GM12878 (cell line): ENCODE measurements around the gene ENAH. TPM values are rescaled to one million over a fixed set of nuclear protein-coding genes. Genes with fewer than 3 reads are reported as not detected.

Experiments used
- ATAC-seq: fragments of 200-7000 bp; cut with Tn5 transposase; 3 replicates; pipeline ENCODE4 v1.9.1; 2020; ENCODE audit warnings: mild to moderate bottlenecking, moderate library complexity
- BruUV-seq: library from RNA; stranded (reverse); fragments of 400-500 nt; replicated peaks from 2 replicates; lab custom pipeline; 2021; lab: Mats Ljungman, UMichigan
- CTCF ChIA-PET: fragments of 300-600 bp; sonication (Branson Sonifier 250); formaldehyde crosslinking; extraction: SDS; loops from one replicate; lab custom pipeline; 2021; ENCODE audit warnings: inconsistent platforms; lab: Yijun Ruan, JAX
- POLR2A ChIA-PET: fragments of 350-600 bp; formaldehyde crosslinking; extraction: SDS; loops from one replicate; lab custom pipeline; 2021; ENCODE audit warnings: inconsistent platforms; lab: Charles Lee
- RAD21 ChIA-PET: fragments of 300-600 bp; sonication (Branson Sonifier 250); formaldehyde crosslinking; loops from one replicate; lab custom pipeline; 2023; ENCODE audit warnings: antibody characterized with exemption; ENCODE audit not compliant: unreplicated experiment; lab: Charles Lee
- SMC1A ChIA-PET: fragments of 300-600 bp; sonication (Branson Sonifier 250); formaldehyde crosslinking; loops from one replicate; lab custom pipeline; 2023; ENCODE audit not compliant: unreplicated experiment, uncharacterized antibody; lab: Charles Lee
- DNase-seq: peaks from one replicate; pipeline ENCODE4 v3.0.0-alpha.2; 2011; ENCODE audit warnings: low read depth, low spot score
- FAIRE-seq: peaks from 3 replicates; lab custom pipeline; 2011; peaks lifted over from hg19 to GRCh38; lab: Jason Lieb, UNC
- H2AFZ ChIP-seq: 2 replicates; pipeline ENCODE4 v1.6.0; 2011; ENCODE audit warnings: low read depth, low read length, control low read depth; ENCODE audit not compliant: control insufficient read depth
- H3K27ac ChIP-seq: 2 replicates; pipeline ENCODE4 v1.5.1; 2011; ENCODE audit warnings: control low read depth; ENCODE audit not compliant: control insufficient read depth, insufficient read depth
- H3K27me3 ChIP-seq, 2 experiments: replicated peaks in 1 of 2; 2 replicates each; pipeline versions ENCODE4 v1.6.0 to v1.6.1; 2011; ENCODE audit warnings: low read length in 1 of 2; ENCODE audit not compliant: control insufficient read depth in 2 of 2, insufficient read depth in 2 of 2
- H3K36me3 ChIP-seq, 2 experiments: 2 replicates each; pipeline ENCODE4 v1.5.1; 2011; ENCODE audit warnings: low read length in 1 of 2; ENCODE audit not compliant: control insufficient read depth in 2 of 2, insufficient read depth in 2 of 2
- H3K4me1 ChIP-seq: 2 replicates; pipeline ENCODE4 v1.6.1; 2011; ENCODE audit warnings: mild to moderate bottlenecking, low read length, moderate library complexity, mixed read lengths; ENCODE audit not compliant: control insufficient read depth, insufficient read depth
- H3K4me2 ChIP-seq: 2 replicates; pipeline ENCODE4 v1.6.0; 2011; ENCODE audit warnings: control low read depth; ENCODE audit not compliant: control insufficient read depth, insufficient read depth
- H3K4me3 ChIP-seq: fragments of 200-600 bp; sonication (generic); 2 replicates; pipeline ENCODE4 v1.5.1; 2016
- H3K79me2 ChIP-seq: 2 replicates; pipeline ENCODE4 v1.6.0; 2011; ENCODE audit warnings: low read length; ENCODE audit not compliant: control insufficient read depth, insufficient read depth
- H3K9ac ChIP-seq: 2 replicates; pipeline ENCODE4 v1.8.0; 2011; ENCODE audit warnings: low read length, control low read depth, mixed read lengths; ENCODE audit not compliant: control insufficient read depth, insufficient read depth
- H3K9me3 ChIP-seq: replicated peaks from 3 replicates; pipeline ENCODE4 v1.5.1; 2011; ENCODE audit warnings: mild to moderate bottlenecking, low read length; ENCODE audit not compliant: control insufficient read depth, insufficient read depth
- H4K20me1 ChIP-seq: 2 replicates; pipeline ENCODE4 v1.6.0; 2011; ENCODE audit not compliant: control insufficient read depth, insufficient read depth
- DPF2 ChIP-seq: fragments of 450-650 bp; IDR thresholded peaks from 2 replicates; pipeline ENCODE4 v1.6.1; 2017; ENCODE audit warnings: mild to moderate bottlenecking
- IKZF2 ChIP-seq, 2 experiments: fragments of 450-650 bp; IDR thresholded peaks; 2 replicates each; pipeline ENCODE4 v1.6.1; 2017; ENCODE audit warnings: mild to moderate bottlenecking in 2 of 2, moderate library complexity in 2 of 2
- KAT2A ChIP-seq: conservative IDR thresholded peaks from 2 replicates; pipeline ENCODE4 v1.6.1; 2011; ENCODE audit warnings: low read depth, low read length; ENCODE audit not compliant: control insufficient read depth
- NBN ChIP-seq: fragments of 450-650 bp; IDR thresholded peaks from 2 replicates; pipeline ENCODE4 v1.6.1; 2016
- NR2C1 ChIP-seq: fragments of 450-650 bp; IDR thresholded peaks from 2 replicates; pipeline ENCODE4 v1.6.1; 2017; ENCODE audit warnings: antibody characterized with exemption, mild to moderate bottlenecking, moderate library complexity
- RAD51 ChIP-seq: fragments of 450-650 bp; IDR thresholded peaks from 2 replicates; pipeline ENCODE4 v1.6.1; 2016; ENCODE audit warnings: moderate library complexity, mild to moderate bottlenecking, inconsistent platforms
- SIN3A ChIP-seq: IDR thresholded peaks from 2 replicates; pipeline ENCODE4 v1.6.1; 2012; ENCODE audit warnings: low read depth, low read length, improper control_type of control experiment
- SMAD1 ChIP-seq: fragments of 450-650 bp; IDR thresholded peaks from 2 replicates; pipeline ENCODE4 v1.6.1; 2018; ENCODE audit warnings: mild to moderate bottlenecking, low read depth; ENCODE audit not compliant: partially characterized antibody
- SMC3 ChIP-seq: IDR thresholded peaks from 2 replicates; pipeline ENCODE4 v1.6.1; 2011; ENCODE audit warnings: low read length, improper control_type of control experiment, borderline replicate concordance
- SRF ChIP-seq, 2 experiments: IDR thresholded peaks; 2 replicates each; pipeline ENCODE4 v1.6.1; 2011; ENCODE audit warnings: low read depth in 2 of 2, low read length in 2 of 2, mild to moderate bottlenecking in 1 of 2, moderate library complexity in 1 of 2
- WGBS: methylation state at CpG from one replicate; pipeline ENCODE4 v1.1.6; 2016; ENCODE audit warnings: low lambda C conversion rate; ENCODE audit not compliant: insufficient replicate concordance, insufficient coverage; ENCODE audit errors: missing lambda C conversion rate; 5-methylcytosine and 5-hydroxymethylcytosine counted together
- in situ Hi-C: fragments of 300-500 bp; cut with MboI; formaldehyde crosslinking; loops from 9 replicates; pipeline ENCODE4 v1.14.3; 2018; ENCODE audit warnings: mixed read lengths
- intact Hi-C: fragments of 100-400 bp; cut with micrococcal nuclease; formaldehyde crosslinking; loops from one replicate; pipeline ENCODE4 v1.14.2; 2022; ENCODE audit not compliant: unreplicated experiment
- polyA plus RNA-seq, 11 experiments: library from polyadenylated mRNA; depleted of rRNA in 4 of 11; unstranded in 6 of 11; stranded (reverse) in 5 of 11; fragments of >200 nt; fragmentation: Nextera tagmentation in 4 of 11; fragmentation: Illumina TruSeq in 1 of 11; extraction: Ambion mirVana in 4 of 11; extraction: Trizol in 1 of 11; gene quantifications; 1 replicate in 1 of 11; 2 replicates in 10 of 11; pipeline versions ENCODE4 v1.2.1 to v1.2.3, GENCODE V29; 2011 to 2016; ENCODE audit warnings: inconsistent platforms in 2 of 11, missing spikeins in 2 of 11, low read depth in 1 of 11
- total RNA-seq, 4 experiments: library from RNA; depleted of rRNA in 3 of 4; stranded (reverse); fragments of >200 nt in 3 of 4; fragmentation: Illumina TruSeq in 1 of 4; extraction: Trizol in 1 of 4; gene quantifications; 2 replicates each; pipeline versions ENCODE4 v1.2.1 to v1.2.3, GENCODE V29; 2013 to 2021
- TF ChIP-seq, protein P1 (sequence below): fragments of 450-650 bp; IDR thresholded peaks from 2 replicates; pipeline ENCODE4 v1.6.1; 2014; ENCODE audit warnings: mild to moderate bottlenecking
- TF ChIP-seq, protein P2 (sequence below): IDR thresholded peaks from 2 replicates; pipeline ENCODE4 v1.6.1; 2011; ENCODE audit warnings: borderline replicate concordance, low read depth, mild to moderate bottlenecking, moderate library complexity, mixed read lengths, low read length; ENCODE audit not compliant: insufficient read depth; ENCODE audit errors: extremely low read length
- TF ChIP-seq, protein P3 (sequence below): fragments of 450-650 bp; IDR thresholded peaks from 2 replicates; pipeline ENCODE4 v1.6.1; 2016; ENCODE audit warnings: mild to moderate bottlenecking, moderate library complexity, borderline replicate concordance

ENAH gene
- total and polyA plus RNA-seq, 10 of the 15 experiments (the other 5 are each of a cell fraction or from before 2014, with no cell fraction given), result under 0.01 to 0.62 (median 0.06) TPM; not detected in 5

DNA sequence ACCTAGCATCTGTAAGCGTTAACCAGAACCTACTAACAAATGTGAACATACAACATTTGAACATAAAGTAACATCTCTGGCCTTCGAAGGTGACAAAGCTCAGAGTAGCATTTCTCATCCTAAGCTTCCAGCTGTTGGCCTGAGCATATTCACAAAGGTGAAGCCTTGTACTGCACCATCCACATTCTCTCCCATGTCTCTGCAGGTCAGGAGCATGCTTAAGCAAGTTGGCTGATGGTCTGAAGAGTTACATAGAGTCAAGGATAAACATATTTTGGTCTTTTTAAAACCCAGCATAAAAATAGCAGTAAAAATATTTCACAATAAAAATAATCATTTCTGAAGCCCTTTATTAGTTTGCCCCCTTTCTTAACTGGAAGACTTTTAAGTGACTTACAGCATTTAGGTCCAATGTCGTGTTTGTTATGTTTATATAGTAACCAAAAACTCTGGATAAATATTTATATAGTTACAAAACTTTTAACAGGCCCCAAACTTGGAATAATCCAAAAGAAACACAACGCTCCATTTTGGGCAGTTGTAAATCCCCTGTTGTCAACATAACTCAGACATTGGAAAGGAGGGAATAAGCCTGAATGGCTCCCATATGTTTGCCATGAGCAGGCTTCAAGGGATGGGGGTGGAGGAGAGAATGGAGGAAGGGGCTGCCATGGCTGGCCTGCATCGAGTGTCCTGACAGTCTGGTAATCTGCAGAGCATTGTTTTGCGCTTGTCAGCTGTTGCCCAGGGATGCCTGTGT, 42.8 kb upstream of the ENAH start:
- WGBS, result 24% methylated on average over 6 of the region's 6 CpGs
- H3K36me3 ChIP-seq, result no peaks in the 10 kb centered on the region
- intact Hi-C loops (no loop called here), in situ Hi-C loops (no loop called here)
- CTCF ChIA-PET, result no interaction called here
- H4K20me1 ChIP-seq, result no peaks in the 10 kb centered on the region
- no peak overlapping the region for H3K27ac ChIP-seq
- H3K4me2 ChIP-seq, result no peak overlapping the region
- RAD21 ChIA-PET, result no interaction called here
- TF ChIP-seq RAD51, result no peak
- no peak for TF ChIP-seq NBN
- no peak for TF ChIP-seq DPF2
- TF ChIP-seq, protein P1, sequence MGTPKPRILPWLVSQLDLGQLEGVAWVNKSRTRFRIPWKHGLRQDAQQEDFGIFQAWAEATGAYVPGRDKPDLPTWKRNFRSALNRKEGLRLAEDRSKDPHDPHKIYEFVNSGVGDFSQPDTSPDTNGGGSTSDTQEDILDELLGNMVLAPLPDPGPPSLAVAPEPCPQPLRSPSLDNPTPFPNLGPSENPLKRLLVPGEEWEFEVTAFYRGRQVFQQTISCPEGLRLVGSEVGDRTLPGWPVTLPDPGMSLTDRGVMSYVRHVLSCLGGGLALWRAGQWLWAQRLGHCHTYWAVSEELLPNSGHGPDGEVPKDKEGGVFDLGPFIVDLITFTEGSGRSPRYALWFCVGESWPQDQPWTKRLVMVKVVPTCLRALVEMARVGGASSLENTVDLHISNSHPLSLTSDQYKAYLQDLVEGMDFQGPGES, result no peak
- TF ChIP-seq IKZF2 (IDR thresholded peaks at IDR 0.05), result no peak
- TF ChIP-seq SRF (IDR thresholded peaks at IDR 0.05; ENCODE audit: low read depth in 2 of 2, low read length in 2 of 2), result no peak
- no peak for TF ChIP-seq SIN3A
- no peak for TF ChIP-seq SMAD1
- TF ChIP-seq, protein P2, sequence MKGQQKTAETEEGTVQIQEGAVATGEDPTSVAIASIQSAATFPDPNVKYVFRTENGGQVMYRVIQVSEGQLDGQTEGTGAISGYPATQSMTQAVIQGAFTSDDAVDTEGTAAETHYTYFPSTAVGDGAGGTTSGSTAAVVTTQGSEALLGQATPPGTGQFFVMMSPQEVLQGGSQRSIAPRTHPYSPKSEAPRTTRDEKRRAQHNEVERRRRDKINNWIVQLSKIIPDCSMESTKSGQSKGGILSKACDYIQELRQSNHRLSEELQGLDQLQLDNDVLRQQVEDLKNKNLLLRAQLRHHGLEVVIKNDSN, result no peak
- TF ChIP-seq SMC3, result no peak
- TF ChIP-seq, protein P3, sequence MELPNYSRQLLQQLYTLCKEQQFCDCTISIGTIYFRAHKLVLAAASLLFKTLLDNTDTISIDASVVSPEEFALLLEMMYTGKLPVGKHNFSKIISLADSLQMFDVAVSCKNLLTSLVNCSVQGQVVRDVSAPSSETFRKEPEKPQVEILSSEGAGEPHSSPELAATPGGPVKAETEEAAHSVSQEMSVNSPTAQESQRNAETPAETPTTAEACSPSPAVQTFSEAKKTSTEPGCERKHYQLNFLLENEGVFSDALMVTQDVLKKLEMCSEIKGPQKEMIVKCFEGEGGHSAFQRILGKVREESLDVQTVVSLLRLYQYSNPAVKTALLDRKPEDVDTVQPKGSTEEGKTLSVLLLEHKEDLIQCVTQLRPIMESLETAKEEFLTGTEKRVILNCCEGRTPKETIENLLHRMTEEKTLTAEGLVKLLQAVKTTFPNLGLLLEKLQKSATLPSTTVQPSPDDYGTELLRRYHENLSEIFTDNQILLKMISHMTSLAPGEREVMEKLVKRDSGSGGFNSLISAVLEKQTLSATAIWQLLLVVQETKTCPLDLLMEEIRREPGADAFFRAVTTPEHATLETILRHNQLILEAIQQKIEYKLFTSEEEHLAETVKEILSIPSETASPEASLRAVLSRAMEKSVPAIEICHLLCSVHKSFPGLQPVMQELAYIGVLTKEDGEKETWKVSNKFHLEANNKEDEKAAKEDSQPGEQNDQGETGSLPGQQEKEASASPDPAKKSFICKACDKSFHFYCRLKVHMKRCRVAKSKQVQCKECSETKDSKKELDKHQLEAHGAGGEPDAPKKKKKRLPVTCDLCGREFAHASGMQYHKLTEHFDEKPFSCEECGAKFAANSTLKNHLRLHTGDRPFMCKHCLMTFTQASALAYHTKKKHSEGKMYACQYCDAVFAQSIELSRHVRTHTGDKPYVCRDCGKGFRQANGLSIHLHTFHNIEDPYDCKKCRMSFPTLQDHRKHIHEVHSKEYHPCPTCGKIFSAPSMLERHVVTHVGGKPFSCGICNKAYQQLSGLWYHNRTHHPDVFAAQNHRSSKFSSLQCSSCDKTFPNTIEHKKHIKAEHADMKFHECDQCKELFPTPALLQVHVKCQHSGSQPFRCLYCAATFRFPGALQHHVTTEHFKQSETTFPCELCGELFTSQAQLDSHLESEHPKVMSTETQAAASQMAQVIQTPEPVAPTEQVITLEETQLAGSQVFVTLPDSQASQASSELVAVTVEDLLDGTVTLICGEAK, result no peak
- TF ChIP-seq NR2C1, result no peak
- TF ChIP-seq KAT2A, result no peak
- no peak for ATAC-seq
- POLR2A ChIA-PET, result no interaction called here
- DNase-seq, result no peak
- no peak overlapping the region for H3K9ac ChIP-seq
- BruUV-seq, result no TSS peak
- no peaks in the 10 kb centered on the region for H3K9me3 ChIP-seq
- SMC1A ChIA-PET, result interaction anchor here (0.6 kb wide), 1 partner anchor 11 kb away, joined by 4 read pairs; no protein-coding TSS in a partner anchor
- no peak overlapping the region for H2AFZ ChIP-seq
- peaks cover 0 to 4% of the 10 kb centered on the region in 2 experiments; a peak in 2 of 4 replicates for H3K27me3 ChIP-seq
- FAIRE-seq, result no peak
- no peaks in the 10 kb centered on the region for H3K79me2 ChIP-seq
- no peaks in the 10 kb centered on the region for H3K4me1 ChIP-seq
- H3K4me3 ChIP-seq, result no peak overlapping the region
